ENCODE measurements around the gene NHERF2.

Gene NHERF2

GRCh38 chr16:2079311-2079800, 52.7 kb downstream of the NHERF2 start:
- Histone ChIP-seq H3K27me3 (ENCODE audit: insufficient read depth, low read length, poor library complexity, severe bottlenecking) (no peaks in the 10 kb centered on the region), H3K4me3 (ENCODE audit: low read length, poor library complexity, severe bottlenecking) (no peak overlapping the region), H3K9ac (ENCODE audit: low read depth, low read length, poor library complexity, severe bottlenecking) (no peak overlapping the region), H3K4me2 (ENCODE audit: low read depth, low read length, poor library complexity, severe bottlenecking) (no peak overlapping the region), H3K4me1 (ENCODE audit: insufficient read depth, low read length, poor library complexity, severe bottlenecking) (no peaks in the 10 kb centered on the region), H3F3A (ENCODE audit: low read depth) (no peaks in the 10 kb centered on the region), H3K9me3 (ENCODE audit: insufficient read depth, low read depth, low read length) (no peaks in the 10 kb centered on the region), H3K9me2 (replicated peaks; ENCODE audit: low read depth, low read length) (no peaks in the 10 kb centered on the region), H3K36me3 (ENCODE audit: insufficient read depth, low read length) (no peaks in the 10 kb centered on the region), H3K79me2 (ENCODE audit: insufficient read depth, low read length) (no peaks in the 10 kb centered on the region), H2AFZ (ENCODE audit: low read length) (no peak overlapping the region), H4K20me1 (ENCODE audit: insufficient read depth, low read length, poor library complexity, severe bottlenecking) (no peaks in the 10 kb centered on the region)
- TF ChIP-seq CTCF (conservative IDR thresholded peaks at IDR 0.05; ENCODE audit: low read length) (no peak), EZH2phosphoT487 (IDR thresholded peaks at IDR 0.05; ENCODE audit: borderline replicate concordance) (no peak)

GRCh38 chr16:2079991-2080390, 53.3 kb downstream of the NHERF2 start:
- TF ChIP-seq EZH2phosphoT487 (IDR thresholded peaks at IDR 0.05; ENCODE audit: borderline replicate concordance): no peak
- no peak for TF ChIP-seq CTCF (conservative IDR thresholded peaks at IDR 0.05; ENCODE audit: low read length)
- H2AFZ ChIP-seq (ENCODE audit: low read length): no peak overlapping the region
- H3K9me3 ChIP-seq (ENCODE audit: insufficient read depth, low read depth, low read length): no peaks in the 10 kb centered on the region
- no peak overlapping the region for H3K9ac ChIP-seq (ENCODE audit: low read depth, low read length, poor library complexity, severe bottlenecking)
- no peaks in the 10 kb centered on the region for H3K27me3 ChIP-seq (ENCODE audit: insufficient read depth, low read length, poor library complexity, severe bottlenecking)
- no peaks in the 10 kb centered on the region for H3K36me3 ChIP-seq (ENCODE audit: insufficient read depth, low read length)
- H3K4me1 ChIP-seq (ENCODE audit: insufficient read depth, low read length, poor library complexity, severe bottlenecking): no peaks in the 10 kb centered on the region
- H3K4me2 ChIP-seq (ENCODE audit: low read depth, low read length, poor library complexity, severe bottlenecking): no peak overlapping the region
- H4K20me1 ChIP-seq (ENCODE audit: insufficient read depth, low read length, poor library complexity, severe bottlenecking): no peaks in the 10 kb centered on the region
- H3K4me3 ChIP-seq (ENCODE audit: low read length, poor library complexity, severe bottlenecking): no peak overlapping the region
- H3F3A ChIP-seq (ENCODE audit: low read depth): no peaks in the 10 kb centered on the region
- no peaks in the 10 kb centered on the region for H3K9me2 ChIP-seq (replicated peaks; ENCODE audit: low read depth, low read length)
- H3K79me2 ChIP-seq (ENCODE audit: insufficient read depth, low read length): no peaks in the 10 kb centered on the region

GRCh38 chr16:2081201-2082084, 54.7 kb downstream of the NHERF2 start:
- Histone ChIP-seq H3K4me3 (ENCODE audit: low read length, poor library complexity, severe bottlenecking) (no peak overlapping the region), H3K4me2 (ENCODE audit: low read depth, low read length, poor library complexity, severe bottlenecking) (no peak overlapping the region), H3K9me3 (ENCODE audit: insufficient read depth, low read depth, low read length) (no peaks in the 10 kb centered on the region), H3K4me1 (ENCODE audit: insufficient read depth, low read length, poor library complexity, severe bottlenecking) (no peaks in the 10 kb centered on the region), H3K79me2 (ENCODE audit: insufficient read depth, low read length) (no peaks in the 10 kb centered on the region), H3K9ac (ENCODE audit: low read depth, low read length, poor library complexity, severe bottlenecking) (no peak overlapping the region), H3F3A (ENCODE audit: low read depth) (no peaks in the 10 kb centered on the region), H4K20me1 (ENCODE audit: insufficient read depth, low read length, poor library complexity, severe bottlenecking) (no peaks in the 10 kb centered on the region), H3K36me3 (ENCODE audit: insufficient read depth, low read length) (no peaks in the 10 kb centered on the region), H2AFZ (ENCODE audit: low read length) (no peak overlapping the region), H3K9me2 (replicated peaks; ENCODE audit: low read depth, low read length) (no peaks in the 10 kb centered on the region), H3K27me3 (ENCODE audit: insufficient read depth, low read length, poor library complexity, severe bottlenecking) (no peaks in the 10 kb centered on the region)
- TF ChIP-seq EZH2phosphoT487 (IDR thresholded peaks at IDR 0.05; ENCODE audit: borderline replicate concordance) (no peak), CTCF (conservative IDR thresholded peaks at IDR 0.05; ENCODE audit: low read length) (no peak)

All from Loucy (cell line).